Astrocyte of the spinal cord (primary cell): Measurements from ENCODE around the gene RPP21.

Source experiments
- DNase-seq: peaks from one replicate; pipeline ENCODE4 v3.0.0; 2011; ENCODE audit warnings: low read depth, low spot score
- H3K4me3 ChIP-seq: 2 replicates; pipeline ENCODE4 v1.5.1; 2011; ENCODE audit warnings: low read depth, mild to moderate bottlenecking, low read length, moderate library complexity
- CTCF ChIP-seq: IDR thresholded peaks from 2 replicates; pipeline ENCODE4 v1.5.1; 2012; ENCODE audit warnings: low read depth, mild to moderate bottlenecking, low read length, inconsistent platforms
- in situ Hi-C: cut with HindIII; loops from 2 replicates; pipeline ENCODE4 v1.10.0; 2017; ENCODE audit warnings: low sequenced_read_pairs

Gene RPP21

GRCh38 chr6:30344868-30345671 is at the start of gene RPP21:
TSS of gene RPP21 (plus strand) at chr6:30345156. CDS start at chr6:30345172, 16 bp downstream.
- peak within 1 kb of the TSS; percentile 84 for H3K4me3 ChIP-seq
- DNase-seq = peak; percentile 82
- in situ Hi-C loops = no loop called here
- TF ChIP-seq CTCF = no peak

GRCh38 chr6:30295837-30296236 is 49.1 kb upstream of the RPP21 start:
- TF ChIP-seq CTCF = no peak
- no peak overlapping the region for H3K4me3 ChIP-seq
- in situ Hi-C loops = no loop called here
- no peak for DNase-seq

DNA sequence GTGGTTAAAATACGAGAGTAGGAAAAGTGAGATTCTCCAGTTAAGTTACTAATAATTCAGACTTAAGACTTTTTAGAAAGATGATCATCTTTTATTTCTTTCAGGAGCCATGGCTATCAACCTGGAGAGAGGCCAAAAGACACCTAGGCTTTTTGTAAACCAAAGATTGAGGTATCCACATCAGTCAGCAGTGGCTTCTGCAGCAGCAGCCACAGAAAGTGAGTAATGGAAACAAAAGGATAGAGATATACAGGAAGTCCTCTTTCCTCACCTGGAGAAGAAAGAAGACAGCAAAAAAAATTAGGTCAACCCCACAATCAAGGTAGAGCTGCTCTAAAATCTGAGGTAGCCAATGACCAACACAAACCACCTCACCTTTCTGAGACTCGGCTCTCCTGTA is 41.0 kb upstream of the RPP21 start:
- no peak for DNase-seq
- no peak for TF ChIP-seq CTCF
- in situ Hi-C loops = no loop called here
- H3K4me3 ChIP-seq = no peak overlapping the region

GRCh38 chr6:30311101-30311500 is 33.9 kb upstream of the RPP21 start:
- H3K4me3 ChIP-seq = no peak overlapping the region
- in situ Hi-C loops = no loop called here
- no peak for TF ChIP-seq CTCF
- no peak for DNase-seq

DNA sequence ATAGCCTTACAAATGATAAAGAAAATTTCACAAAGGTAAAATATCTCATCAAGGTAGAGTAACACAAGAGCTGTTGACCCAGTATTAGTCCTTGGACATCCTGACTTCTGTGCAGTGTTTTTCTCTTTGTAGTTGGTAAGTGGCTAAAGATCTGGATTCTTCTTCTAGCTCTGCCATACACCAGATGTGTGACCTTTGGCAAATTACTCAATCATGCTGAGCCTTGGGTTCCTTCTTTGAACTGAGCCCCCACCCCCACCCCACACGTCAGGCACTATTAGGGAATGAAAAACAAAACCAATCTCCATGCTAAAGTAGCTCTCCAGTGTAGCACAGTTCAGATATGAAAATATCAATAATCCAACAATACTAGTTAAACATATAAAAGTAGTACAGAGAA is 33.3 kb upstream of the RPP21 start:
- in situ Hi-C loops = no loop called here
- no peak overlapping the region for H3K4me3 ChIP-seq
- TF ChIP-seq CTCF = no peak
- no peak for DNase-seq

- in situ Hi-C loops = no loop called here
- no peak overlapping the region for H3K4me3 ChIP-seq
- no peak for TF ChIP-seq CTCF
- DNase-seq = no peak
Observed at GRCh38 chr6:30312266-30312665, 32.7 kb upstream of the RPP21 start.
